Measurements from ENCODE around the gene KIRREL1. TPM values are rescaled to one million over a fixed set of nuclear protein-coding genes. Genes with fewer than 3 reads are reported as not detected.

KIRREL1 gene
- total RNA-seq, 1 donor from 2014 or later: 10.9 TPM

DNA sequence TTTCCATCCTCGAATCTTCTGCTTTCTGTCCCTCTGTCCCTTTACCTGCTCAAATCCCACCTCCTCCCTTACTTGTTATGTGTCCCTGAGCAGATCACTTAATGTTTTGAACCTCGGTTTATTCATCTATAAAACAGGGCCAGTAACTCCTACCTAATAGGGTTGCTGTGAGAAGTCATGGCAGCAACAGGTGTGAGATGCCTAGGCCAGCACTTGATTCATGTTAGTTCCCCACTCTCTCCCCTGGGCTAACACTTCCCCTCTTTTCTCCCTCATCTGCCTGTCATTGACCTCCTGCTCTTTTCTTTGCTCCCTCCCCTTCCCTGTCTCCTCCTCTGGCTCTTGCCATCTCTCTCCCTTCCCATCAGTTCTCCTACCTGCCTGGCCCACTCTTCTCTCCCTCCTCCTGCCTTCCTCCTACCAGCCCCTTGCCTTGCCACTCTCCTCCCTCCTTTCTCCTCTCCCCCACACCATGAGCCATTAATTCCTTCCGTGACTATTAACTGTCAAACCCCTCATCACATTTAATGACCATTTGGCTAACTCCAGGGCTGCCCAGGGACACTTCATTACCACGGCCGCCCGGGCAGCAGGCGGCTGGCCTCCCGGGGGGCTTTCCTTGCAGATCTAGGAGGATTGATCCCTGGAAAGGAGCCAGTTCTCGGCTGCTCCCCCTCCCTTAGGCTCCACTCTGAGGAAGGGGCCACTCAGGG lies 96.6 kb downstream of the KIRREL1 start:
- DNase-seq (ENCODE audit: low spot score): no peak
- intact Hi-C loops (cut with DNase I): loop anchor here (5.0 kb wide), 2 partner anchors 32 to 53 kb away; no protein-coding TSS in a partner anchor

DNA sequence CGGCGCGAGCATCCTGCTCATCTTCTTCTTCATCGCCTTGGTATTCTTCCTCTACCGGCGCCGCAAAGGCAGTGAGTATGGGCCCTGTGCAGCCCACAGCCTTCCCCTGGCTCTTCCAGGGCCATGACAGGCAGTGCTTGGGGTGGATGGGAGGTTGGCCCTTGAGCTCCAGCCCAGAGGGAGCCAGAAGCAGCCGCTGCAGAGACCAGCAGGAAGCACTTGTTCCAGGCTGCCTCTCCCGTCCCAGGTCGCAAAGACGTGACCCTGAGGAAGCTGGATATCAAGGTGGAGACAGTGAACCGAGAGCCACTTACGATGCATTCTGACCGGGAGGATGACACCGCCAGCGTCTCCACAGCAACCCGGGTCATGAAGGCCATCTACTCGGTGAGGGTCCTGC lies 99.9 kb downstream of the KIRREL1 start:
- DNase-seq (ENCODE audit: low spot score): no peak
- intact Hi-C loops (cut with DNase I): no loop called here

DNA sequence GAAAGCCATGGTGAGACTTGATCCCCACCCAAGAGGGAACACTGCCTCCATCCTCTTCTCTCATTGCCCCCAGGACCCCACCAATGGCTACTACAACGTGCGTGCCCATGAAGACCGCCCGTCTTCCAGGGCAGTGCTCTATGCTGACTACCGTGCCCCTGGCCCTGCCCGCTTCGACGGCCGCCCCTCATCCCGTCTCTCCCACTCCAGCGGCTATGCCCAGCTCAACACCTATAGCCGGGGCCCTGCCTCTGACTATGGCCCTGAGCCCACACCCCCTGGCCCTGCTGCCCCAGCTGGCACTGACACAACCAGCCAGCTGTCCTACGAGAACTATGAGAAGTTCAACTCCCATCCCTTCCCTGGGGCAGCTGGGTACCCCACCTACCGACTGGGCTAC lies 101.1 kb downstream of the KIRREL1 start:
- intact Hi-C loops (cut with DNase I): no loop called here
- no peak for DNase-seq (ENCODE audit: low spot score)

DNA sequence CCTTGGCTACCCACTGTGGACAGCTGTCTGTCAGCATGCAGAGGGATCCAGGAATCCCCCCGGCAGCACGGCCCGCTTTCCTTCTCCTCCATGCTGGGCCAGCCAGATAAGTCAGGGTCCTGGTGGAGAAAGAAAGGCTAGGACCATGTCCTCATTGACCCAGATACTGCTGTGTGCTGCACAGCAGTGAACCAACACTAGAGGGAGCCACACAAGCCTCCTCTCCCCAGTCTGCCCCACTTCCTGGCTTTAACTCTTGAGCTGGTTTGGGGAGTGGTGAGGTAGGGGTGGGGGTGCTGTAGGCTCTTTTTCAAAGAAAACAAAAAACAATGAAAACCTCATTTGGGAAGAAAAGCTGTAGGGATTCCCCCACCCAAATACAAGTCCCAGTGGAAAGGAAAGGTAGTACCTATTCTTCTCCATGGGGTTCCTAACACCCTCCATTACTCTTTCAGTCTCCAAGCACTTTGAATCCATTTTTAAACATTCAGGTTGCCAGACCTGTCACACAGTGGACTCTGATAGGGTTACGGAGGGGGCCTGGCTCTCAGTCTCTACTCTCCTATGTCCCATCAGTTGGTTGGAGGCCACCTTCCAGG lies 102.4 kb downstream of the KIRREL1 start:
- intact Hi-C loops (cut with DNase I): no loop called here
- no peak for DNase-seq (ENCODE audit: low spot score)

DNA sequence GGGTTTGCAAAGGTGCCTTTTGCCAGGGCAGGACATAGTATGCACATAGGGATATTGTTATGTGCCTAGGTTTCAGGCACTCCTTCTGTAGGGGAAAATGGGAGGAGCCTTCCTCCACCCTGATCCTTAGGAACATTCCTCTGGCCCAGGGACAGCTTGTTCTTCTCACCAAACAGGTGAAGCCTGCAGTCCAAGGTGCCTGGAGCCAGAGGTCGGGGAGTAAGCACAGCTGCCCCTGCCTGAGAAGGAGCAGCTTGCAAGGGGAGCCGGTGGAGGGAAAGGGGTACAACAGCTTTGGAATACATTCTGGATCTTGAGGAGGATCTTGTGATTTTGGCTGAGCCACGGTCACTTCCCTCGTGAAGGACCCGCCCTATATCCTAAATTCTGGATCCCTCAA lies 104.8 kb downstream of the KIRREL1 start:
- no peak for DNase-seq (ENCODE audit: low spot score)
- intact Hi-C loops (cut with DNase I): no loop called here

GRCh38 chr1:158099185-158099584 lies 105.7 kb downstream of the KIRREL1 start:
- intact Hi-C loops (cut with DNase I): no loop called here

GRCh38 chr1:158100498-158100897 lies 107.1 kb downstream of the KIRREL1 start:
- intact Hi-C loops (cut with DNase I): no loop called here
- no peak for DNase-seq (ENCODE audit: low spot score)

More at GRCh38 chr1:158099185-158099584, 105.7 kb downstream of the KIRREL1 start:
- DNase-seq (ENCODE audit: low spot score): no peak

GRCh38 chr1:158101455-158101854 lies 108.0 kb downstream of the KIRREL1 start:
- intact Hi-C loops (cut with DNase I): no loop called here
- DNase-seq (ENCODE audit: low spot score): no peak

DNA sequence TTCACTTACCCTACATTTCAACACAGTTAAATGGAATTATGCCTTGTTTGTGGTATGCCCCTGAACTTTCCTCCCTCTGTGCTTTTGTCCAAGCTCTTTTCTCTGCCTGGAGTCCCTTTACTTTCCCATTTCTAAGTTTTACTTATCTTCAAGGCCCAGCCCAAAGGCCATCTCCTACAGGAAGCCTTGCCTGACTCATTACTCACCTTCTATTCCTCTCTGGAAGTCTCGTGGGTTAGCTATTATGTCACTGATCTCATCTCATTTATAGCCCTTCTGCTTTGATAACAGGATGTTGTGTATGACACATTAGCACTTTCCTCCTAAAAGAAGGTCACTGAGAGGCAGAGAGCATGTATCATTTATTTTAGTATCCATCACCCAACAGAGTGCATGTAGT lies 108.5 kb downstream of the KIRREL1 start:
- intact Hi-C loops (cut with DNase I): no loop called here
- DNase-seq (ENCODE audit: low spot score): no peak

- intact Hi-C loops (cut with DNase I): no loop called here
- DNase-seq (ENCODE audit: low spot score): no peak
These were observed 109.6 kb downstream of the KIRREL1 start for GRCh38 chr1:158102881-158103674.

GRCh38 chr1:158103861-158104522 lies 110.5 kb downstream of the KIRREL1 start:
- no peak for DNase-seq (ENCODE audit: low spot score)
- intact Hi-C loops (cut with DNase I): no loop called here

DNA sequence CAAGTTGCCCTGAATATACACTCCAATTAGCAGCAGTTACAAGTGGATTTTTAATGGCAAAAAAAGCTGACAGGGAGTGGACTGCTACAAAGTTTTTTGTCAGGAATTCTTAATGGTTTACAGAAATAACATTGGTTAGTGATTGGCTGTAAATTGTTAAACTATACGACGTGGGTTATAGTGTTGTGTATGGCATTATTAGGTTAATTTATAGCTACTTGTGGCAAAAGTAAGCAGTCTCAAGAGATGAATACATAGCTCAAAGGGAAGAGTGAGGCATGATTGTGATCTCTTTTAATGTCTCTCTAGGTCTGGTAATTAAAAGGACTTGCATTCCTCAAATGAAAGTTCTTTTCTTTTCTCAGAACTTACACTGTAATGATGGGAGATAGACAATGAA lies 111.4 kb downstream of the KIRREL1 start:
- no peak for DNase-seq (ENCODE audit: low spot score)
- intact Hi-C loops (cut with DNase I): no loop called here

DNA sequence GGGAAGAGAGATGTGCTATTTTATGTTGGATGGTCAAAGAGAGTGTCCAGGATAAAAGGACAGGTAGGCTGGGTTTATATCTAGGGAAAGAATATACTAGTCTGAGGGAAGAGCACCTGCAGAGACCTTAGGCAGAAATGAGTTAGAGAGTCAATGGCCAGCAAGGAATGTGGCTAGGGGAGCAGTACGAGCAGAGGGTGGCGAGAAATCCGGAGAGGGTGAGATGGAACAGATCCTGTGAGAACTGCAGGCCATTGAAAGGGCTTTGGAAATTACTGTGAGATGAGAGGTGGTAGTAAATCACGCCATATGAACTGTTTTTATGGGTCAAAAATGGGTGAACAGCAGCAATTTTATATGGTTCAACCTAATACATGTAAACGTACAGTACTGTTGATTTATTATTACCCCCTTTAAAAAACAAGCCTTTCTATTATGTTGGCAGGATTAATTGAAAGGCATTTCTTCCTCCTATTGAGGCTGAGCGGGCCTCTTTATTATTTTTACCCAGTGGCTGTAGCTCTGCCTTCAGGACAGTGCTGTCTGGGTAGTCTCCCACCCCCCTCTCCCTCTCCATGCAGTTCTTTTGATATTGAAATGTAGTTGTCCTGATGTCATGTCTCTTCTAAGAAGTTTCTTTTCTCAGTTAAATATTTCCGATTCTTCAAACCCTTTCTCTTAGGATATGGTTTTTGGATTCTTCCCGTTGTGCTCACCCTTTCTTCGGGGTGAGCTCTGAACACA lies 112.1 kb downstream of the KIRREL1 start:
- intact Hi-C loops (cut with DNase I): no loop called here
- DNase-seq (ENCODE audit: low spot score): no peak

DNA sequence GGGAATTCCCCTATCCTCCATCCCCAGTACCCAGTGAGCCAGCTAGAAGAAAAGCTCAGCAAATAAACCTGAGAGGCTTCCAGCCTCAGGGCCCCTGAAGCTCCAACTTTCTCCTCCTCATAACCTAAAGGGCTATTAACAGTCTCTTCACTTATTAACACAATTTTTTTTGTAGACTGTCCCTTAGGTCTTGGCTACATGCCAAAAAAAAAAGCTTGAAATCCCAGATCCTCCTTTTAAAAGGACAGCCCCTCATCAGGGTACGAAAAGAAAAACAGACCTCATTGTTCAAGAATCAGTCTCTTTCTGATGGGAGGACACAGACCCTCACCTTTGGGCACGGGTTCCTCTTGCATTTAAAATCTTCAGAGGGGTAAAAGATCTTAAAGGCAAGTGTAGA lies 114.5 kb downstream of the KIRREL1 start:
- intact Hi-C loops (cut with DNase I): no loop called here
- no peak for DNase-seq (ENCODE audit: low spot score)

GRCh38 chr1:158112994-158113758 lies 119.7 kb downstream of the KIRREL1 start:
- intact Hi-C loops (cut with DNase I): loop anchor here (10.0 kb wide), 1 partner anchor 118 kb away; the partner anchor contains the start of gene KIRREL1
- DNase-seq (ENCODE audit: low spot score): no peak

GRCh38 chr1:158113759-158114127 lies 120.3 kb downstream of the KIRREL1 start:
- DNase-seq (ENCODE audit: low spot score): no peak
- intact Hi-C loops (cut with DNase I): loop anchor here (10.0 kb wide), 1 partner anchor 119 kb away; the partner anchor contains the start of gene KIRREL1

DNA sequence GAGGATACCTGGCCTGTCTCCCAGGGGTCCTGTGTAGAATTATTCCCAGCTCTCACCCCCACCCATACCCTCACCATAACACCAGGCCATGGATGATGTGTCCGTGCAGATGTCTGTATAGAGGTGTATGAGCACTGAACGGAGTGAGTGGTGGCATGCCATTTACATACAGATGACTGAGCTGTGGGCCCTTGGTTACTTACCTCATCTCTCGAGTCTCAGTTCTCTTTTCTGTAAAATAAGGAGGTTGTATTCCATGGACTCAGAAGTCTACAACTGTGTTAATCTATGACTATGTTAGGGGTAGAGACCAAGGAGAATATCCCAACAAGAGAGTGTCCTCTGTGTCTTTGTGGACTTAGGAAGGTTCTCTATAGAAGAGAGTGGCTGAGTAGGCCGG lies 121.7 kb downstream of the KIRREL1 start:
- no peak for DNase-seq (ENCODE audit: low spot score)
- intact Hi-C loops (cut with DNase I): loop anchor here (10.0 kb wide), 1 partner anchor 120 kb away; the partner anchor contains the start of gene KIRREL1
